Neural crest cell (in vitro differentiated cells): ENCODE data around the gene COMMD3. TPM values are rescaled to one million over a fixed set of nuclear protein-coding genes. Genes with fewer than 3 reads are reported as not detected.

Source experiments
- DNase-seq: peaks from one replicate; pipeline ENCODE4 v3.0.0; 2021; ENCODE audit warnings: low read depth, mixed read lengths, low spot score
- H3K27ac Mint-ChIP-seq: one replicate; pipeline ENCODE4 v1.8.0; 2021; ENCODE audit warnings: mild to moderate bottlenecking, mixed read lengths; ENCODE audit not compliant: unreplicated experiment
- H3K27me3 Mint-ChIP-seq: 2 replicates; pipeline ENCODE4 v1.8.0; 2021; ENCODE audit warnings: low read depth, mild to moderate bottlenecking, mixed read lengths
- H3K36me3 Mint-ChIP-seq: 2 replicates; pipeline ENCODE4 v1.8.0; 2021; ENCODE audit warnings: low read depth, mild to moderate bottlenecking, mixed read lengths
- H3K4me1 Mint-ChIP-seq: 2 replicates; pipeline ENCODE4 v1.8.0; 2021; ENCODE audit warnings: mixed read lengths
- H3K4me3 Mint-ChIP-seq: one replicate; pipeline ENCODE4 v1.8.0; 2021; ENCODE audit warnings: mild to moderate bottlenecking, mixed read lengths
- H3K9me3 Mint-ChIP-seq: 2 replicates; pipeline ENCODE4 v1.8.0; 2021; ENCODE audit warnings: mixed read lengths
- CTCF ChIP-seq: fragments of 200-600 bp; sonication (generic); conservative IDR thresholded peaks from 2 replicates; pipeline ENCODE4 v1.5.0; 2021; ENCODE audit warnings: antibody characterized with exemption, mild to moderate bottlenecking
- total RNA-seq: library from RNA; stranded (reverse); gene quantifications from 2 replicates; pipeline ENCODE4 v1.2.1, GENCODE V29; 2021

Gene COMMD3
- total RNA-seq, 1 donor from 2014 or later: 35.1 TPM

GRCh38 chr10:22285130-22285529 lies 31.1 kb upstream of the COMMD3 start:
- no peak for DNase-seq
- H3K27ac Mint-ChIP-seq: no peak overlapping the region
- H3K4me3 Mint-ChIP-seq: no peak overlapping the region
- TF ChIP-seq CTCF: no peak
- no peaks in the 10 kb centered on the region for H3K36me3 Mint-ChIP-seq
- H3K27me3 Mint-ChIP-seq: peaks cover 2% of the 10 kb centered on the region
- H3K9me3 Mint-ChIP-seq: no peaks in the 10 kb centered on the region
- H3K4me1 Mint-ChIP-seq: no peaks in the 10 kb centered on the region

- peaks cover 19% of the 10 kb centered on the region for H3K27me3 Mint-ChIP-seq
- H3K4me3 Mint-ChIP-seq: no peak overlapping the region
- no peak overlapping the region for H3K27ac Mint-ChIP-seq
- no peaks in the 10 kb centered on the region for H3K9me3 Mint-ChIP-seq
- no peaks in the 10 kb centered on the region for H3K4me1 Mint-ChIP-seq
- no peak for TF ChIP-seq CTCF
- DNase-seq: no peak
- H3K36me3 Mint-ChIP-seq: no peaks in the 10 kb centered on the region
Observed at GRCh38 chr10:22293747-22294404, 22.3 kb upstream of the COMMD3 start.

GRCh38 chr10:22294694-22295093 lies 21.5 kb upstream of the COMMD3 start:
- Mint-ChIP-seq H3K4me1 (no peaks in the 10 kb centered on the region), H3K27ac (no peak overlapping the region)

GRCh38 chr10:22301193-22301592 lies 15.0 kb upstream of the COMMD3 start:
- TF ChIP-seq CTCF: no peak
- H3K4me3 Mint-ChIP-seq: no peak overlapping the region
- DNase-seq: no peak
- H3K9me3 Mint-ChIP-seq: peaks cover 2% of the 10 kb centered on the region
- H3K4me1 Mint-ChIP-seq: peaks cover 7% of the 10 kb centered on the region
- no peaks in the 10 kb centered on the region for H3K36me3 Mint-ChIP-seq
- H3K27me3 Mint-ChIP-seq: peaks cover 17% of the 10 kb centered on the region
- H3K27ac Mint-ChIP-seq: no peak overlapping the region

More at GRCh38 chr10:22294694-22295093, 21.5 kb upstream of the COMMD3 start:
- Mint-ChIP-seq H3K9me3 (no peaks in the 10 kb centered on the region), H3K4me3 (no peak overlapping the region), H3K27me3 (peaks cover 19% of the 10 kb centered on the region), H3K36me3 (no peaks in the 10 kb centered on the region)
- no peak for TF ChIP-seq CTCF
- DNase-seq: no peak

- peaks cover 7% of the 10 kb centered on the region for H3K4me1 Mint-ChIP-seq
- H3K9me3 Mint-ChIP-seq: peaks cover 2% of the 10 kb centered on the region
- H3K4me3 Mint-ChIP-seq: no peak overlapping the region
- H3K36me3 Mint-ChIP-seq: no peaks in the 10 kb centered on the region
- no peak overlapping the region for H3K27ac Mint-ChIP-seq
- peaks cover 2% of the 10 kb centered on the region for H3K27me3 Mint-ChIP-seq
- no peak for DNase-seq
- no peak for TF ChIP-seq CTCF
Observed at GRCh38 chr10:22303461-22303860, 12.7 kb upstream of the COMMD3 start.
